GM18508 (cell line): ENCODE results near the gene EVC.
"Not testable (repeated sequence)": the region's sequence is repeated elsewhere in the genome, so short reads cannot be mapped to it uniquely, and the experiment has no call there.

Experiments used
- ATAC-seq: cut with Tn5 transposase; IDR thresholded peaks from one replicate; pipeline ENCODE4 v1.9.1; 2021; ENCODE audit warnings: moderate number of reproducible peaks; ENCODE audit not compliant: insufficient read depth, unreplicated experiment

Gene EVC

DNA sequence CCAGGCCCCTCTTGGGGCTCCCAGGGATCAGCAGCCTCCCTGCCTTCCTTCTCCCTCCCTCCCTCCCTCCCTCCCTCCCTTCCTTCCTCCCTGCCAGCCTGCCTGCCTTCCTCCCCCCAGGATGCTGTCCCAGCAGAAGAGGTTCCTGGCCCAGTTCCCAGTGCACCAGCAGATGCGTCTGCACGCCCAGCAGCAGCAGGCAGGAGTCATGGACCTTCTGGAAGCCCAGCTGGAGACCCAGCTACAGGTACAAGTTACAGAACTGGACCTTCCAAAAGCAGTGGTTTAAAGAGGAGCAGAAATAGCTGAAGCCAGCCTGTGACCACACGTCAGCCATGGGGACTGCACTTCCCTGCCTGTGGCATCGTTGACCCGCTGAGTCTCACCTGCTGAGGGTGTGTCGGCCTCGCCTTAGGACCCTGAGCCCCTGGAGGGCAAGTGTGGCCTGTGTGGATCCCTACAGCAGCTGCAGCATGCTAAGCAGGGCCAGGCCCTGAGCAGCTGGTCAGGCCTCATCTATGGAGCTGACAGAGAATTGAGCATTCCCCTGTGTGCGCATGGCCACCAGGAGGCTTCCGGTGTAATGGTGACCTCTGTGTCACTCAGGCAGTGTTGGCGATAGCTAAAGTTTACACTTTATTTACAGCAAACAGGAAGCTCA lies 97.2 kb downstream of the EVC start:
- no peak for ATAC-seq

GRCh38 chr4:5809216-5809776 lies 98.3 kb downstream of the EVC start:
- ATAC-seq, result no peak

GRCh38 chr4:5810151-5810550 lies 99.2 kb downstream of the EVC start:
- ATAC-seq, result no peak

DNA sequence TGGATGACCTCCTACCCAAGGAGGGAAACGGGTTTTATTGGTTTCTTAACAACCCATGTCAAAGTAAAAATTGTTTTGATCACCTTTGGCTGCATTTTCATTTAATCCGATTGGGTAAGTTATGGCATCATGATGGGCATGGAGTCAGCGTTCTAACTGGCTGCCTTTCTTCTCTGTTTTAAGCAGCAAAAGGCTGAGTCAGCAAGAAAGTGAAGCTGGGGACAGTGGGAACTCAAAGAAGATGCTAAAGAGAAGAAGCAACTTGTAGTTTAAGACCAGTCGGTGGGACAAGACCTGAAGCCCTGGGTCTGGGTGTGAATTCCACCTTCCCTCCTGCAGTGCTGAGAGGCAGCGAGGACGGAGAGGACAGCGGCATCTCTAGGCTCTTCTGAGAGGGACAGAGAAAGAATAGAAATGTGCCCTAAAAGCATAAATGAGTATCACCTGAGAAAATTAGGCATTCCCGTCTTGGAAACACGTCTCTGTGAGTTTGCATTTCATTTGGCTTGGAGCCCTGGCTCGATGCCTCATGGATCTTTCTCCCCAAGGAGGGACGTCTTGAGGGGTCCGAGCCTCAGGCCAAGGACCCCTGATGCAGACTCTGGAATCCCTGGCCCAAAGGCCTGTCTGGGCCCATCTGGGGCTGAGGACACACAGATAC lies 99.9 kb downstream of the EVC start:
- ATAC-seq, result no peak

DNA sequence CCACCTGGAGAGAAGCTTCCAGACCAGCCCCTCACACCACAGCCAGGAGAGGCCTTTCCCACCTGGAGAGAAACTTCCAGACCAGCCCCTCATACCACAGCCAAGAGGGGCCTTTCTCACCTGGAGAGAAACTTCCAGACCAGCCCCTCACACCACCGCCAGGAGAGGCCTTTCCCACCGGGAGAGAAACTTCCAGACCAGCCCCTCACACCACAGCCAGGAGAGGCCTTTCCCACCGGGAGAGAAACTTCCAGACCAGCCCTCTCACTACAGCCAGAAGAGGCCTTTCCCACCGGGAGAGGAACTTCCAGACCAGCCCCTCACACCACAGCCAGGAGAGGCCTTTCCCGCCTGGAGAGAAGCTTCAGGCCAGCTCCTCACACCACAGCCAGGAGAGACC lies 101.1 kb downstream of the EVC start:
- not testable (repeated sequence) for ATAC-seq

GRCh38 chr4:5812506-5813229 lies 101.7 kb downstream of the EVC start:
- ATAC-seq, result peak; percentile 58

- ATAC-seq, result no peak
Measured at GRCh38 chr4:5813882-5814255, 102.9 kb downstream of the EVC start.

GRCh38 chr4:5814421-5814820 lies 103.4 kb downstream of the EVC start:
- no peak for ATAC-seq

GRCh38 chr4:5815641-5816040 lies 104.6 kb downstream of the EVC start:
- no peak for ATAC-seq

DNA sequence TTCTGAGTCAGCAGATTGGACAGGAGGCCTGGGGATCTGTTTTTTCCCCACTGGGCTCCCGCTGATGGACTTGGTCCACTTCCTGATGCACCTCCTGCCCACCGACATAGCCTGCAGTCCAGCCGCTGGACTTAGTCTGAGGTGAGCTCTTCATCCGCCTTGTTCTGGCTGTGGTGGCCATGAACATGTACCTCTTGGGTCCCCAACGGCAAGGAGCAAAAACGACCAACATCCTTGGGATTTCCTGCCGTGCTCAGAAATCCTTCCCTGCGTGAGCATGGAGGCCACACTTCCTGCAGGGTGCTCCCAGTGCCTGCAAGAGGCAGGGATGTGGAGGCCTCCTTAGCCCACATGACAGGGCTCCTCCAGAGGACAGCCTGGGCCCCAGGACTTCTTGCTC lies 105.1 kb downstream of the EVC start:
- ATAC-seq, result no peak

DNA sequence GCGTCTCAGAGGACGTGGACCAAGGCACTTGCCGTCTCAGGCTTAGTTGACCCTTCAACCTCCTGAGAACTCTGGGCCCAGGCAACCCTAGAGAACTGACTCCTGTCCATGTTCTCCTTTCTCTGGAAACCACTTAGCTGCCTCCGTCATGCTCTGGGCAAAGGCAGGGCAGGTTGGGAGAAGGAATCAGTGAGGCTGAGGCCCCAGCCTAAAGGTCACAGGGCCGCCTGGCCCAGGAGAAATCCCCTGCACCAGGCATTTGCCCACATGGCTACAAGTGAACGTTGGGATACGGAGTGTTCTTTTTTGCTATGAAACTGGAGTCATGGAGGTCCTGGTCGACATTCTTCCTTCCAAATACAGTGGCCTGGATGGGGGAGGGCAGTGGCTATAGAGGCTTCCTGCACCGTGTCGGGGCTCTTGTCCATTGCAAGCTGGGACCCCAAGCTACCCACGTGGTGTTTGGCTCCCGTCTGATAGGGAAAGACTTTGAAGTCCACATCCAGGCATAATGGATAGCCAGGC lies 105.9 kb downstream of the EVC start:
- no peak for ATAC-seq

DNA sequence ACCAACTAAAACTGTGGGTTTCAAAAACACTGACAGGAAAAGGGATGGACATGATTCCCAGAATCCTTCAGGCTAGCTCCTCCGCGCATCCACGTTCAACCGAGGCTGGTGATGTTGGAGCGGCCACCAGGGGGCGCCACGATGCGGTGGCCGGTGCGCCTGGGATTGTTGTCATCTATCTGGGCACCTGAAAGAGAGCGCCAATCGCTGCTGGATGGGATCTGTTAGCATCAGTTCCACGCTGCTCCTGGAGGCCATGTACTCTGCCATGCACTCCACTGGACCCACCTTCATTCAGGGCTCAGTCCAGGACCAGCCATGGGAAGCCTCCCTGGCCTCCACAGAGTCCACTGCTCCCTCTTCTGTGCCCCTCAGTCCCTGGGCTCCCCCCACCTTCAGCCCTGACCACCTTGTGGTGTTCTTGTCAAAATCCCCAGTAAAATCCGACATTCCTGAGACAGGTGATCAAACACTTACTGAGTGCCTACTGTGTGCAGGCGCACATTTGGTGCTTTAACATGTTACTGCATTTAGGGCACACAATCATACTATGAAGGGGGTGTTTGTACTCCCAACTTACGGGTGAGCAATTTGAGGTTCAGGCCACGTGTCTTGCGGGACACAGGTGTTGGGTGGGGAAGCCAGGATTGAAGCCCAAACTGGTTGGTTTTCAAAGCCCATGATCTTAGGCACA lies 110.8 kb downstream of the EVC start:
- no peak for ATAC-seq

GRCh38 chr4:5822619-5823018 lies 111.6 kb downstream of the EVC start:
- no peak for ATAC-seq

DNA sequence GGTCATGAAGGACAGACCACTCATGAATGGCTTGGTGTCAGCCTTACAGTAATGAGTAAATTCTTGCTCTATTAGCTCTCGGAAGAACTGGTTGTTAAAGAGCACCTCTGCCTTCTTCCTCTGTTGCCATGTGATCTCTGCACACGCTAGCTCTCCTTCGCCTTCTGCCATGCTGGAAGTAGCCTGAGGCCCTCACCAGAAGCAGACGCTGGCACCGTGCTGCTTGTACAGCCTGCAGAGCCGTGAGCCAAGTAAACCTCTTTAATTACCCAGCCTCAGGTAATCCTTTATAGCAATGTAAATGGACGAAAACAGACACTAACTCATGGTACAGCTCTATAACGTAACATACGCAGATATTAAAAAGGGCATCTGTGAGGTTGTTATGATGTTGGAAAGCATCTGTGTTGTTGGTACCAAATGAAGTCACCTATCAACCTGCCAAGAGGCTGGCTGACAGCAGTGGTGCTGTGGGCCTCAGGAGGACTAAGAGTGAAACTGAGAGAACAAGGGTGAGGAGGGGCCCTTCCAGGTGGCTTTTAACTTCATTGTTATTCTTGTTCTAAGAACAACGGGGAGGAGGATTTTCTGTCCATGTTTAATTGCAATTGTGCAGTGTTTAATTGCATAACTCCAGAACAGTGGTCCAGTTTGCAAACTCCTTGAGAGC lies 112.7 kb downstream of the EVC start:
- ATAC-seq, result no peak

- ATAC-seq, result no peak
Measured at GRCh38 chr4:5824227-5824626, 113.2 kb downstream of the EVC start.

DNA sequence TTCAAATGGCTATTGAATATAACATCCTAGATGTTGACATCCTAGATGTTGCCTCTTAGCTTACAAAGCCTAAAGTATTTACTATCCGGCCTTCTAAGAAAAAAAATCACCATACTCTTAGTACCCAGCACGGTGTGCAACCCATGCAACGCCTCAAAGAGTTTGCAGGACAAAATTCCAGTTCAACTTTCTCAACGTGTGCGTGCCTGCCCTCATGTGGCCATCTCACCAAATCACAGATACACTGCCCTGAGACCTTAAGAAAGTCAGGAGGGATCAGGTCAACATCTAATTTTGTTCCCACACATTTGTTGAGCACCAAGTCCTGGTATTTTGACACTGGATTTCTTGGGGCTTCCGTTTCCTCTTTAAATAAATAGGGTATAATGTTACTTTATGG lies 113.6 kb downstream of the EVC start:
- no peak for ATAC-seq

- ATAC-seq, result no peak
Measured at GRCh38 chr4:5825321-5826041, 114.5 kb downstream of the EVC start.

GRCh38 chr4:5826437-5827107 lies 115.6 kb downstream of the EVC start:
- no peak for ATAC-seq
